HepG2 (cell line): ENCODE results near the gene KLF15. TPM values are rescaled to one million over a fixed set of nuclear protein-coding genes. Genes with fewer than 3 reads are reported as not detected.

ENCODE experiments used
- ATF6 ChIP-seq: sonication (generic); formaldehyde crosslinking; conservative IDR thresholded peaks from 2 replicates; pipeline ENCODE4 v1.4.0; 2020; ENCODE audit warnings: missing genetic modification reagents
- CENPT ChIP-seq: sonication (generic); formaldehyde crosslinking; IDR thresholded peaks from 2 replicates; pipeline ENCODE4 v1.8.0; 2022; ENCODE audit warnings: low read depth, mild to moderate bottlenecking, moderate library complexity, missing genetic modification reagents
- CHD4 ChIP-seq: fragments of 200-600 bp; sonication (generic); IDR thresholded peaks from 2 replicates; pipeline ENCODE4 v1.7.0; 2017; ENCODE audit warnings: mild to moderate bottlenecking, low read length, borderline replicate concordance
- EEA1 ChIP-seq: sonication (generic); formaldehyde crosslinking; IDR thresholded peaks from 2 replicates; pipeline ENCODE4 v1.5.1; 2020; ENCODE audit warnings: mild to moderate bottlenecking, missing genetic modification reagents, borderline replicate concordance
- HMG20B ChIP-seq: conservative IDR thresholded peaks from 2 replicates; pipeline ENCODE4 v1.6.1; 2016; ENCODE audit warnings: missing genetic modification reagents, missing compliant biosample characterization
- MBD4 ChIP-seq: IDR thresholded peaks from 2 replicates; pipeline ENCODE4 v1.6.1; 2012; ENCODE audit warnings: low read length, inconsistent platforms, borderline replicate concordance
- MZF1 ChIP-seq: sonication (generic); formaldehyde crosslinking; IDR thresholded peaks from 2 replicates; pipeline ENCODE4 v1.8.1; 2023; ENCODE audit warnings: mild to moderate bottlenecking, missing genetic modification reagents, borderline replicate concordance
- NFE2L1 ChIP-seq: sonication (generic); formaldehyde crosslinking; IDR thresholded peaks from 2 replicates; pipeline ENCODE4 v1.4.0; 2020; ENCODE audit warnings: missing genetic modification reagents, mild to moderate bottlenecking, borderline replicate concordance
- POGZ ChIP-seq: sonication (generic); formaldehyde crosslinking; IDR thresholded peaks from 2 replicates; pipeline ENCODE4 v1.4.0; 2020; ENCODE audit warnings: mild to moderate bottlenecking, missing genetic modification reagents
- SRSF9 ChIP-seq: fragments of 200-400 bp; formaldehyde crosslinking; IDR thresholded peaks from 2 replicates; pipeline ENCODE4 v1.6.1; 2018; ENCODE audit warnings: borderline replicate concordance, mild to moderate bottlenecking, low read depth, low read length; ENCODE audit not compliant: insufficient read depth, poor library complexity, severe bottlenecking
- ZNF124 ChIP-seq: sonication (generic); formaldehyde crosslinking; IDR thresholded peaks from 2 replicates; pipeline ENCODE4 v1.4.0; 2020; ENCODE audit warnings: missing genetic modification reagents
- ZNF318 ChIP-seq: sonication (generic); formaldehyde crosslinking; IDR thresholded peaks from 2 replicates; pipeline ENCODE4 v1.4.0; 2020; ENCODE audit warnings: mild to moderate bottlenecking, missing genetic modification reagents
- ZNF512 ChIP-seq: sonication (generic); formaldehyde crosslinking; IDR thresholded peaks from 2 replicates; pipeline ENCODE4 v1.4.0; 2020; ENCODE audit warnings: mild to moderate bottlenecking, missing genetic modification reagents
- ZNF558 ChIP-seq: sonication (generic); formaldehyde crosslinking; IDR thresholded peaks from 2 replicates; pipeline ENCODE4 v1.9.0; 2022; ENCODE audit warnings: mild to moderate bottlenecking, missing genetic modification reagents, borderline replicate concordance
- ZNF740 ChIP-seq: sonication (generic); formaldehyde crosslinking; IDR thresholded peaks from 2 replicates; pipeline ENCODE4 v1.4.0; 2020; ENCODE audit warnings: missing genetic modification reagents
- ZNF776 ChIP-seq: sonication (generic); formaldehyde crosslinking; IDR thresholded peaks from 2 replicates; pipeline ENCODE4 v1.4.0; 2020; ENCODE audit warnings: mild to moderate bottlenecking, missing genetic modification reagents
- ZNF883 ChIP-seq: sonication (generic); formaldehyde crosslinking; IDR thresholded peaks from 2 replicates; pipeline ENCODE4 v1.5.1; 2020; ENCODE audit warnings: mild to moderate bottlenecking, missing genetic modification reagents; ENCODE audit errors: not compliant biosample characterization
- polyA plus RNA-seq, 8 experiments: library from polyadenylated mRNA; depleted of rRNA in 3 of 8; stranded (reverse) in 7 of 8; unstranded in 1 of 8; fragments of >200 nt; fragmentation: Illumina TruSeq in 4 of 8; extraction: Trizol in 4 of 8; gene quantifications; 2 replicates each; pipeline versions ENCODE4 v1.2.1 to v1.2.3, GENCODE V29; 2011 to 2016; ENCODE audit warnings: low read depth in 4 of 8, missing spikeins in 1 of 8, mixed read lengths in 1 of 8; ENCODE audit not compliant: insufficient read depth in 1 of 8
- total RNA-seq, 5 experiments: library from RNA; depleted of rRNA; stranded (reverse); fragments of >200 nt; fragmentation: Illumina TruSeq; extraction: Trizol; gene quantifications; 2 replicates each; pipeline ENCODE4 v1.2.3, GENCODE V29; 2016; ENCODE audit warnings: low read depth in 1 of 5

Gene KLF15
- total and polyA plus RNA-seq, 2 of the 13 experiments (the other 11 are each of a cell fraction or from before 2014, with no cell fraction given), result 7.1 to 7.8 TPM

- no peak for TF ChIP-seq ZNF512 (CRISPR knock-in tag)
- 0 out of 2 replicates have a peak, but pooled peaks have one; percentile 36 for TF ChIP-seq CENPT
- 0 out of 2 replicates have a peak, but pooled peaks have one; percentile 31 for TF ChIP-seq ATF6 (CRISPR knock-in tag)
- TF ChIP-seq SRSF9, result no peak
- no peak for TF ChIP-seq CHD4
- TF ChIP-seq MZF1 (CRISPR knock-in tag), result no peak
- no peak for TF ChIP-seq MBD4
- peak; percentile 44; the same call in 1 of the 2 replicates for TF ChIP-seq POGZ (CRISPR knock-in tag)
- peak; percentile 67; the same call in 1 of the 2 replicates for TF ChIP-seq HMG20B (CRISPR knock-in tag)
- TF ChIP-seq ZNF318 (CRISPR knock-in tag), result no peak
- TF ChIP-seq ZNF883 (CRISPR knock-in tag), result no peak
- TF ChIP-seq ZNF776 (CRISPR knock-in tag), result 0 out of 2 replicates have a peak, but pooled peaks have one; percentile 51
- TF ChIP-seq ZNF740, result no peak; the same call in 1 of the 2 replicates
- TF ChIP-seq EEA1 (CRISPR knock-in tag), result no peak
- TF ChIP-seq NFE2L1 (CRISPR knock-in tag), result no peak
- TF ChIP-seq ZNF558, result no peak; the same call in 1 of the 2 replicates
- TF ChIP-seq ZNF124 (CRISPR knock-in tag), result no peak
Observed at GRCh38 chr3:126355777-126356372, 1.3 kb downstream of the KLF15 start (continued).
